Skeletal muscle satellite cell (primary cell): Measurements from ENCODE around the gene MMEL1.

ENCODE experiments used
- H3K27me3 ChIP-seq: 2 replicates; pipeline ENCODE4 v1.7.0; 2013; ENCODE audit warnings: low read length; ENCODE audit not compliant: control insufficient read depth, insufficient read depth
- H3K36me3 ChIP-seq: 2 replicates; pipeline ENCODE4 v1.7.0; 2013; ENCODE audit warnings: mild to moderate bottlenecking, control low read depth, low read length; ENCODE audit not compliant: insufficient read depth
- H3K4me1 ChIP-seq: 2 replicates; pipeline ENCODE4 v1.7.0; 2013; ENCODE audit warnings: low read length; ENCODE audit not compliant: control insufficient read depth, insufficient read depth
- H3K4me2 ChIP-seq: 2 replicates; pipeline ENCODE4 v1.7.0; 2013; ENCODE audit warnings: mild to moderate bottlenecking, low read length
- H3K4me3 ChIP-seq: 2 replicates; pipeline ENCODE4 v1.7.0; 2013; ENCODE audit warnings: low read length
- H3K9ac ChIP-seq: 2 replicates; pipeline ENCODE4 v1.7.0; 2013; ENCODE audit warnings: mild to moderate bottlenecking, low read depth, low read length, moderate library complexity
- H3K9me3 ChIP-seq: replicated peaks from 2 replicates; pipeline ENCODE4 v1.7.0; 2013; ENCODE audit warnings: mild to moderate bottlenecking, control low read depth, low read length

Gene MMEL1

GRCh38 chr1:2544875-2545640 is 87.8 kb downstream of the MMEL1 start:
- Histone ChIP-seq H3K27me3 (no peaks in the 10 kb centered on the region), H3K4me2 (no peak overlapping the region), H3K9ac (no peak overlapping the region), H3K36me3 (no peaks in the 10 kb centered on the region), H3K9me3 (no peaks in the 10 kb centered on the region), H3K4me1 (peaks cover 52% of the 10 kb centered on the region), H3K4me3 (no peak overlapping the region)

- H3K9me3 ChIP-seq: no peaks in the 10 kb centered on the region
- no peak overlapping the region for H3K9ac ChIP-seq
- H3K4me1 ChIP-seq: peaks cover 52% of the 10 kb centered on the region
- H3K27me3 ChIP-seq: no peaks in the 10 kb centered on the region
- peak overlapping the region; percentile 60 for H3K4me2 ChIP-seq
- H3K4me3 ChIP-seq: no peak overlapping the region
- H3K36me3 ChIP-seq: no peaks in the 10 kb centered on the region
Measured at GRCh38 chr1:2544093-2544874, 88.5 kb downstream of the MMEL1 start.

- Histone ChIP-seq H3K9ac (no peak overlapping the region), H3K4me2 (peak overlapping the region; percentile 60), H3K27me3 (no peaks in the 10 kb centered on the region), H3K4me3 (no peak overlapping the region), H3K36me3 (no peaks in the 10 kb centered on the region), H3K4me1 (peaks cover 46% of the 10 kb centered on the region), H3K9me3 (no peaks in the 10 kb centered on the region)
Measured at GRCh38 chr1:2543543-2544092, 89.2 kb downstream of the MMEL1 start.

GRCh38 chr1:2542246-2542915 is 90.4 kb downstream of the MMEL1 start:
- Histone ChIP-seq H3K9me3 (no peaks in the 10 kb centered on the region), H3K9ac (no peak overlapping the region), H3K4me1 (peaks cover 34% of the 10 kb centered on the region), H3K36me3 (no peaks in the 10 kb centered on the region), H3K27me3 (no peaks in the 10 kb centered on the region), H3K4me3 (no peak overlapping the region), H3K4me2 (no peak overlapping the region)

- Histone ChIP-seq H3K27me3 (no peaks in the 10 kb centered on the region), H3K4me1 (peaks cover 28% of the 10 kb centered on the region), H3K9me3 (no peaks in the 10 kb centered on the region), H3K9ac (no peak overlapping the region), H3K36me3 (no peaks in the 10 kb centered on the region), H3K4me2 (no peak overlapping the region), H3K4me3 (no peak overlapping the region)
Measured at GRCh38 chr1:2541619-2542245, 91.1 kb downstream of the MMEL1 start.

- H3K27me3 ChIP-seq: no peaks in the 10 kb centered on the region
- no peak overlapping the region for H3K4me2 ChIP-seq
- H3K36me3 ChIP-seq: no peaks in the 10 kb centered on the region
- H3K9me3 ChIP-seq: no peaks in the 10 kb centered on the region
- H3K9ac ChIP-seq: no peak overlapping the region
- peaks cover 22% of the 10 kb centered on the region for H3K4me1 ChIP-seq
- no peak overlapping the region for H3K4me3 ChIP-seq
Measured at GRCh38 chr1:2540816-2541492, 91.9 kb downstream of the MMEL1 start.
